AG04450 (cell line): ENCODE data around the gene PPY. TPM values are rescaled to one million over a fixed set of nuclear protein-coding genes. Genes with fewer than 3 reads are reported as not detected.
"Not testable (repeated sequence)": the region's sequence is repeated elsewhere in the genome, so short reads cannot be mapped to it uniquely, and the experiment has no call there.

Source experiments
- CTCF ChIA-PET: fragments of 300-600, 350-600 bp; formaldehyde crosslinking; extraction: SDS; loops from one replicate; lab custom pipeline; 2022; ENCODE audit warnings: antibody characterized with exemption, inconsistent platforms; lab: Charles Lee
- POLR2A ChIA-PET: fragments of 350-600 bp; formaldehyde crosslinking; extraction: SDS; loops from one replicate; lab custom pipeline; 2021; ENCODE audit warnings: antibody characterized with exemption, inconsistent platforms; lab: Yijun Ruan, JAX
- DNase-seq: peaks from one replicate; pipeline ENCODE4 v3.0.0-alpha.2; 2011; ENCODE audit warnings: low read depth, low spot score
- H3K27ac ChIP-seq: one replicate; pipeline ENCODE4 v1.5.1; 2012; ENCODE audit warnings: low read depth, low read length, control low read depth
- H3K27me3 ChIP-seq: one replicate; pipeline ENCODE4 v1.6.0; 2012; ENCODE audit warnings: low read length; ENCODE audit not compliant: control insufficient read depth, insufficient read depth
- H3K4me3 ChIP-seq: 2 replicates; pipeline ENCODE4 v1.5.1; 2011; ENCODE audit warnings: mild to moderate bottlenecking, low read depth, low read length, control low read depth
- H3K9me3 ChIP-seq: 2 replicates; pipeline ENCODE4 v1.5.1; 2012; ENCODE audit warnings: low read length; ENCODE audit not compliant: control insufficient read depth, insufficient read depth
- polyA plus RNA-seq: library from polyadenylated mRNA; depleted of rRNA; stranded (reverse); fragments of >200 nt; gene quantifications from 2 replicates; pipeline ENCODE4 v1.2.3, GENCODE V29; 2011
- TF ChIP-seq, protein P1 (sequence below): IDR thresholded peaks from 2 replicates; pipeline ENCODE4 v1.5.1; 2011; ENCODE audit warnings: low read depth, low read length, control low read depth, inconsistent platforms

Gene PPY
- polyA plus RNA-seq, 1 experiment: not detected

GRCh38 chr17:43940630-43941029, 1.6 kb downstream of the PPY start:
- DNase-seq: no peak
- H3K27me3 ChIP-seq: peaks cover 34% of the 10 kb centered on the region
- ChIA-PET POLR2A (no interaction called here), CTCF (interaction anchor here (0.7 to 1.4 kb wide), 7 partner anchors 12 to 228 kb away, joined by 3 to 14 read pairs (median 4); no protein-coding TSS in a partner anchor)
- H3K4me3 ChIP-seq: no peak overlapping the region
- no peak overlapping the region for H3K27ac ChIP-seq
- no peaks in the 10 kb centered on the region; the same call in 1 of the 2 replicates for H3K9me3 ChIP-seq
- TF ChIP-seq, protein P1, sequence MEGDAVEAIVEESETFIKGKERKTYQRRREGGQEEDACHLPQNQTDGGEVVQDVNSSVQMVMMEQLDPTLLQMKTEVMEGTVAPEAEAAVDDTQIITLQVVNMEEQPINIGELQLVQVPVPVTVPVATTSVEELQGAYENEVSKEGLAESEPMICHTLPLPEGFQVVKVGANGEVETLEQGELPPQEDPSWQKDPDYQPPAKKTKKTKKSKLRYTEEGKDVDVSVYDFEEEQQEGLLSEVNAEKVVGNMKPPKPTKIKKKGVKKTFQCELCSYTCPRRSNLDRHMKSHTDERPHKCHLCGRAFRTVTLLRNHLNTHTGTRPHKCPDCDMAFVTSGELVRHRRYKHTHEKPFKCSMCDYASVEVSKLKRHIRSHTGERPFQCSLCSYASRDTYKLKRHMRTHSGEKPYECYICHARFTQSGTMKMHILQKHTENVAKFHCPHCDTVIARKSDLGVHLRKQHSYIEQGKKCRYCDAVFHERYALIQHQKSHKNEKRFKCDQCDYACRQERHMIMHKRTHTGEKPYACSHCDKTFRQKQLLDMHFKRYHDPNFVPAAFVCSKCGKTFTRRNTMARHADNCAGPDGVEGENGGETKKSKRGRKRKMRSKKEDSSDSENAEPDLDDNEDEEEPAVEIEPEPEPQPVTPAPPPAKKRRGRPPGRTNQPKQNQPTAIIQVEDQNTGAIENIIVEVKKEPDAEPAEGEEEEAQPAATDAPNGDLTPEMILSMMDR: peak; percentile 77

- no peaks in the 10 kb centered on the region; the same call in 1 of the 2 replicates for H3K9me3 ChIP-seq
- H3K27me3 ChIP-seq: peaks cover 34% of the 10 kb centered on the region
- POLR2A ChIA-PET: no interaction called here
- TF ChIP-seq, protein P1: no peak
- H3K27ac ChIP-seq: no peak overlapping the region
- DNase-seq: no peak
- H3K4me3 ChIP-seq: no peak overlapping the region
- CTCF ChIA-PET: interaction anchor here (1.2 to 1.4 kb wide), 3 partner anchors 50 to 229 kb away, joined by 3 to 14 read pairs (median 4); no protein-coding TSS in a partner anchor
Observed at GRCh38 chr17:43939886-43940285, 2.4 kb downstream of the PPY start.

- POLR2A ChIA-PET, H3K4me3 ChIP-seq, H3K27ac ChIP-seq, DNase-seq, H3K9me3 ChIP-seq: not testable (repeated sequence)
- peaks cover 34% of the 10 kb centered on the region for H3K27me3 ChIP-seq
- CTCF ChIA-PET: interaction anchor here (1.2 kb wide), 1 partner anchor 51 kb away, joined by 3 read pairs; no protein-coding TSS in a partner anchor
Observed at GRCh38 chr17:43939452-43939851, 2.8 kb downstream of the PPY start.

GRCh38 chr17:43938838-43939182, 3.5 kb downstream of the PPY start:
- DNase-seq: no peak
- Histone ChIP-seq H3K27ac (no peak overlapping the region), H3K4me3 (no peak overlapping the region), H3K9me3 (no peaks in the 10 kb centered on the region; the same call in 1 of the 2 replicates), H3K27me3 (peaks cover 35% of the 10 kb centered on the region)
- CTCF ChIA-PET: no interaction called here
- POLR2A ChIA-PET: no interaction called here
- TF ChIP-seq, protein P1: no peak

GRCh38 chr17:43936434-43936833, 5.8 kb downstream of the PPY start:
- DNase-seq: no peak
- ChIA-PET POLR2A (no interaction called here), CTCF (interaction anchor here (0.7 to 1.7 kb wide), 3 partner anchors 26 to 90 kb away, joined by 3 to 6 read pairs (median 3); no protein-coding TSS in a partner anchor)
- no peak overlapping the region for H3K27ac ChIP-seq
- H3K4me3 ChIP-seq: no peak overlapping the region
- H3K9me3 ChIP-seq: no peaks in the 10 kb centered on the region; the same call in 1 of the 2 replicates
- TF ChIP-seq, protein P1: no peak
- peaks cover 44% of the 10 kb centered on the region for H3K27me3 ChIP-seq
